22Rv1 (cell line): ENCODE results near the gene HCST.
A peak's percentile ranks its signal among the peaks of the same experiment; 100 is the strongest.

Source experiments
- H3K27ac ChIP-seq: fragments of 450-650 bp; 2 replicates; pipeline ENCODE4 v1.5.1; 2017
- CTCF ChIP-seq: fragments of 450-650 bp; IDR thresholded peaks from 2 replicates; pipeline ENCODE4 v1.5.1; 2017; ENCODE audit warnings: mild to moderate bottlenecking
- ZFX ChIP-seq: fragments of 450-650 bp; IDR thresholded peaks from 2 replicates; pipeline ENCODE4 v1.6.1; 2017; ENCODE audit warnings: antibody characterized with exemption, borderline replicate concordance

The HCST gene

GRCh38 chr19:35901854-35902661, at the start of gene HCST:
HCST (plus strand) TSS chr19:35902529; CDS start chr19:35902594, 65 bp downstream.
- TF ChIP-seq ZFX (no peak), CTCF (no peak)
- 0 out of 2 replicates have a peak within 1 kb of the TSS, but pooled peaks have one; percentile 20 for H3K27ac ChIP-seq

- no peak overlapping the region for H3K27ac ChIP-seq
Observed at GRCh38 chr19:35853038-35853756, 49.1 kb upstream of the HCST start.

GRCh38 chr19:35856546-35857149, 45.7 kb upstream of the HCST start, which contains the start of gene KIRREL2:
KIRREL2 (plus strand) TSS chr19:35856911; CDS start chr19:35857120, 209 bp downstream.
- TF ChIP-seq ZFX (no peak), CTCF (no peak)
- no peak within 1 kb of the TSS for H3K27ac ChIP-seq

More at GRCh38 chr19:35853038-35853756, 49.1 kb upstream of the HCST start:
- TF ChIP-seq CTCF = no peak
- no peak for TF ChIP-seq ZFX

GRCh38 chr19:35858311-35858710, 44.0 kb upstream of the HCST start:
- TF ChIP-seq CTCF = no peak
- TF ChIP-seq ZFX = no peak
- no peak overlapping the region for H3K27ac ChIP-seq

- no peak for TF ChIP-seq CTCF
Observed at GRCh38 chr19:35859414-35859813, 42.9 kb upstream of the HCST start.

GRCh38 chr19:35860436-35860817, 41.9 kb upstream of the HCST start:
- TF ChIP-seq ZFX (no peak), CTCF (no peak)
- H3K27ac ChIP-seq = no peak overlapping the region

More at GRCh38 chr19:35859414-35859813, 42.9 kb upstream of the HCST start:
- H3K27ac ChIP-seq = no peak overlapping the region
